Nephron (organoid): ENCODE data around the gene HTR7.

Source experiments
- H3K27ac Mint-ChIP-seq, 3 experiments: 2 replicates each; pipeline ENCODE4 v1.8.0; 2020; ENCODE audit warnings: mixed read lengths in 3 of 3, mild to moderate bottlenecking in 2 of 3, moderate library complexity in 1 of 3
- H3K27me3 Mint-ChIP-seq: 2 replicates; pipeline ENCODE4 v1.8.0; 2021; ENCODE audit warnings: low read depth, mild to moderate bottlenecking, moderate library complexity, mixed read lengths
- H3K36me3 Mint-ChIP-seq: 2 replicates; pipeline ENCODE4 v1.8.0; 2020; ENCODE audit warnings: low read depth, mixed read lengths
- H3K4me1 Mint-ChIP-seq: 2 replicates; pipeline ENCODE4 v1.8.0; 2020; ENCODE audit warnings: mixed read lengths
- H3K4me3 Mint-ChIP-seq, 3 experiments: 2 replicates each; pipeline ENCODE4 v1.8.0; 2020; ENCODE audit warnings: mild to moderate bottlenecking in 3 of 3, mixed read lengths in 3 of 3, moderate library complexity in 2 of 3
- H3K9me3 Mint-ChIP-seq: 2 replicates; pipeline ENCODE4 v1.8.0; 2020; ENCODE audit warnings: mixed read lengths
- TF ChIP-seq, protein P1 (sequence below), 3 experiments: fragments of 200-600 bp; sonication (generic); IDR thresholded peaks; one replicate each; pipeline ENCODE4 v1.5.0; 2021; ENCODE audit warnings: antibody characterized with exemption in 3 of 3; ENCODE audit not compliant: unreplicated experiment in 3 of 3

The HTR7 gene

GRCh38 chr10:90743291-90743690 is 114.5 kb downstream of the HTR7 start:
- H3K4me3 Mint-ChIP-seq: no peak overlapping the region
- H3K27ac Mint-ChIP-seq: no peak overlapping the region
- no peaks in the 10 kb centered on the region for H3K4me1 Mint-ChIP-seq
- no peaks in the 10 kb centered on the region for H3K9me3 Mint-ChIP-seq
- TF ChIP-seq, protein P1, sequence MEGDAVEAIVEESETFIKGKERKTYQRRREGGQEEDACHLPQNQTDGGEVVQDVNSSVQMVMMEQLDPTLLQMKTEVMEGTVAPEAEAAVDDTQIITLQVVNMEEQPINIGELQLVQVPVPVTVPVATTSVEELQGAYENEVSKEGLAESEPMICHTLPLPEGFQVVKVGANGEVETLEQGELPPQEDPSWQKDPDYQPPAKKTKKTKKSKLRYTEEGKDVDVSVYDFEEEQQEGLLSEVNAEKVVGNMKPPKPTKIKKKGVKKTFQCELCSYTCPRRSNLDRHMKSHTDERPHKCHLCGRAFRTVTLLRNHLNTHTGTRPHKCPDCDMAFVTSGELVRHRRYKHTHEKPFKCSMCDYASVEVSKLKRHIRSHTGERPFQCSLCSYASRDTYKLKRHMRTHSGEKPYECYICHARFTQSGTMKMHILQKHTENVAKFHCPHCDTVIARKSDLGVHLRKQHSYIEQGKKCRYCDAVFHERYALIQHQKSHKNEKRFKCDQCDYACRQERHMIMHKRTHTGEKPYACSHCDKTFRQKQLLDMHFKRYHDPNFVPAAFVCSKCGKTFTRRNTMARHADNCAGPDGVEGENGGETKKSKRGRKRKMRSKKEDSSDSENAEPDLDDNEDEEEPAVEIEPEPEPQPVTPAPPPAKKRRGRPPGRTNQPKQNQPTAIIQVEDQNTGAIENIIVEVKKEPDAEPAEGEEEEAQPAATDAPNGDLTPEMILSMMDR (IDR thresholded peaks at IDR 0.05; ENCODE audit: unreplicated experiment in 3 of 3): no peak
- H3K36me3 Mint-ChIP-seq: no peaks in the 10 kb centered on the region
- H3K27me3 Mint-ChIP-seq: no peaks in the 10 kb centered on the region

DNA sequence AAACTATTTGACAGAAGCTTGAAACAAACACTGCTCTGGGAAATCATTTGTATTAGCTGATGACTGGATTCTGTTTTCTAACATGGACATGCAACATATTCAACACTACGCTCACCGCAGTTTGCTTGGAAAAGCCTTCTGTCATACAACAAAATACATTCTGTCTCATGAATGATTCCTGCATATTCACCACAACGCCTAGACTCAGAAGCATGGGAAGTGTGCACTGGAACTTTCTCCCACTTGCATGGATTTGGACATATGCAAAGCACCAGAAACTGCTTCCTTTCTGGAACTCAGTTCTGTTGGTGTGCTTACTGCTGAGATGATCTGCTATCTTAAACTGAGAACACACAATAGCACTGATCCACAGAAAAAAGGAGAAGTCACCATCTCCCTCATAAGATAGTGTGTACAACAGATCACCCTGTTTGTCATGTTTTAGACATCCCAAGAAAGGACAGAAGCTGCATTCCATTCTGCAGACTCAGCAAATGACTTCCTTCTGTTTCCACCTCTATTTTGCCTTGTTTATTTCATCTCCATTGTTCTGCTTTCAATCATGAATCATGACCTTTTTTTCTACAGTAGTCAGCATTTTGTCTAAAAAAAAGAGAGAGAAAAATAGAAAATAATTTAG is 115.8 kb downstream of the HTR7 start:
- no peaks in the 10 kb centered on the region for H3K27me3 Mint-ChIP-seq
- H3K36me3 Mint-ChIP-seq: no peaks in the 10 kb centered on the region
- TF ChIP-seq, protein P1 (IDR thresholded peaks at IDR 0.05; ENCODE audit: unreplicated experiment in 3 of 3): no peak
- H3K9me3 Mint-ChIP-seq: no peaks in the 10 kb centered on the region
- no peaks in the 10 kb centered on the region for H3K4me1 Mint-ChIP-seq
- no peak overlapping the region for H3K4me3 Mint-ChIP-seq
- H3K27ac Mint-ChIP-seq: no peak overlapping the region

- no peak overlapping the region for H3K4me3 Mint-ChIP-seq
- TF ChIP-seq, protein P1 (IDR thresholded peaks at IDR 0.05; ENCODE audit: unreplicated experiment in 3 of 3): no peak
- no peaks in the 10 kb centered on the region for H3K4me1 Mint-ChIP-seq
- no peaks in the 10 kb centered on the region for H3K36me3 Mint-ChIP-seq
- no peaks in the 10 kb centered on the region for H3K9me3 Mint-ChIP-seq
- no peaks in the 10 kb centered on the region for H3K27me3 Mint-ChIP-seq
- no peak overlapping the region for H3K27ac Mint-ChIP-seq
These were observed 117.6 kb downstream of the HTR7 start for GRCh38 chr10:90740265-90740664.

- no peaks in the 10 kb centered on the region for H3K9me3 Mint-ChIP-seq
- TF ChIP-seq, protein P1 (IDR thresholded peaks at IDR 0.05; ENCODE audit: unreplicated experiment in 3 of 3): no peak
- no peak overlapping the region for H3K27ac Mint-ChIP-seq
- no peaks in the 10 kb centered on the region for H3K36me3 Mint-ChIP-seq
- H3K4me3 Mint-ChIP-seq: no peak overlapping the region
- no peaks in the 10 kb centered on the region for H3K27me3 Mint-ChIP-seq
- no peaks in the 10 kb centered on the region for H3K4me1 Mint-ChIP-seq
These were observed 119.0 kb downstream of the HTR7 start for GRCh38 chr10:90738885-90739284.

- Mint-ChIP-seq H3K9me3 (no peaks in the 10 kb centered on the region), H3K4me1 (no peaks in the 10 kb centered on the region), H3K36me3 (no peaks in the 10 kb centered on the region), H3K27me3 (peaks cover 7% of the 10 kb centered on the region), H3K27ac (no peak overlapping the region), H3K4me3 (no peak overlapping the region)
- TF ChIP-seq, protein P1 (IDR thresholded peaks at IDR 0.05; ENCODE audit: unreplicated experiment in 3 of 3): no peak
These were observed 123.4 kb downstream of the HTR7 start for GRCh38 chr10:90734415-90734814.

DNA sequence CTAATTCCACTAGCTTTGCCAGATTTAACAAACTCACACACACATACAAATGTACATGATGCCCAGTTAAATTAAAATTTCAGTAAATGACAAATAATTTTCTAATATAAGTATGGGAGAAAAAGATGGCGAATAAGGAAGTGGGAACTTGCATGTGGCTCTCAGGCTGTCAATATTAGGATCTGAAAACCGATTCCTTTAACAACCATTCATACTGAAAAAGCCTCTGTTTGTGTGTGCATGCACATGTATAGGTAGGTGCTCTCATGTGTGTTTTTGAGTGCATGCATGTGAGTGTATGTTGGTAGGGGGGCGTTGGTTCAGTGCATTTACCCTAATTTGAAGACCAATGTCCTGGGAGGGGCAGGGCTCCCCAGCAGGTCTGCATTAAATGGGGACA is 125.3 kb downstream of the HTR7 start:
- Mint-ChIP-seq H3K36me3 (no peaks in the 10 kb centered on the region), H3K27ac (no peak overlapping the region), H3K27me3 (peaks cover 12% of the 10 kb centered on the region), H3K9me3 (no peaks in the 10 kb centered on the region), H3K4me3 (no peak overlapping the region), H3K4me1 (no peaks in the 10 kb centered on the region)
- TF ChIP-seq, protein P1 (IDR thresholded peaks at IDR 0.05; ENCODE audit: unreplicated experiment in 3 of 3): no peak
